Measurements from ENCODE around the gene GALNS. TPM values are rescaled to one million over a fixed set of nuclear protein-coding genes. Genes with fewer than 3 reads are reported as not detected.

Gene GALNS
- total and polyA plus RNA-seq, 2 of the 13 experiments (the other 11 are each of a cell fraction or from before 2014, with no cell fraction given), result 9.2 to 9.8 TPM

- 0 out of 2 replicates have a peak, but pooled peaks have one; percentile 24 for TF ChIP-seq ARID4A (CRISPR knock-in tag; IDR thresholded peaks at IDR 0.05; ENCODE audit: borderline replicate concordance)
- no peak for TF ChIP-seq ESRRA (CRISPR knock-in tag; IDR thresholded peaks at IDR 0.05; ENCODE audit: low read depth)
- TF ChIP-seq ZBTB1 (CRISPR knock-in tag; IDR thresholded peaks at IDR 0.05; ENCODE audit: borderline replicate concordance), result no peak
- TF ChIP-seq ZNF839 (CRISPR knock-in tag; IDR thresholded peaks at IDR 0.05; ENCODE audit: borderline replicate concordance), result 0 out of 2 replicates have a peak, but pooled peaks have one; percentile 33
- TF ChIP-seq ZBTB33 (CRISPR knock-in tag; IDR thresholded peaks at IDR 0.05), result peak; percentile 59
- no peak for TF ChIP-seq ZNF383 (CRISPR knock-in tag; IDR thresholded peaks at IDR 0.05; ENCODE audit: borderline replicate concordance)
- TF ChIP-seq ZNF703 (CRISPR knock-in tag; IDR thresholded peaks at IDR 0.05; ENCODE audit: borderline replicate concordance), result no peak
- TF ChIP-seq ZNF207 (IDR thresholded peaks at IDR 0.05; ENCODE audit: borderline replicate concordance), result no peak
- peak; percentile 36; the same call in 1 of the 2 replicates for TF ChIP-seq UBTF (CRISPR knock-in tag; IDR thresholded peaks at IDR 0.05)
- no peak for TF ChIP-seq ATRX (CRISPR knock-in tag; IDR thresholded peaks at IDR 0.05; ENCODE audit: borderline replicate concordance)
- TF ChIP-seq LCORL (IDR thresholded peaks at IDR 0.05), result no peak
- TF ChIP-seq LCORL (CRISPR knock-in tag; IDR thresholded peaks at IDR 0.05), result peak; percentile 73
- no peak for TF ChIP-seq ZNF678 (CRISPR knock-in tag; IDR thresholded peaks at IDR 0.05)
- TF ChIP-seq HNRNPLL (IDR thresholded peaks at IDR 0.05; ENCODE audit: low read depth, low read length, poor library complexity, severe bottlenecking), result peak; percentile 23
- no peak; the same call in 1 of the 2 replicates for TF ChIP-seq GZF1 (CRISPR knock-in tag; IDR thresholded peaks at IDR 0.05)
- TF ChIP-seq RFX5 (IDR thresholded peaks at IDR 0.05; ENCODE audit: low read depth, low read length), result no peak
- no peak for TF ChIP-seq ATF1 (CRISPR knock-in tag; IDR thresholded peaks at IDR 0.05)
- no peak for TF ChIP-seq TEAD3 (CRISPR knock-in tag; optimal IDR thresholded peaks at IDR 0.05; ENCODE audit: borderline replicate concordance)
- TF ChIP-seq ZNF367 (CRISPR knock-in tag; IDR thresholded peaks at IDR 0.05; ENCODE audit: borderline replicate concordance), result no peak
- peak; percentile 60; the same call in 1 of the 2 replicates for TF ChIP-seq ZBTB38 (CRISPR knock-in tag; IDR thresholded peaks at IDR 0.05)
- TF ChIP-seq IKZF1 (IDR thresholded peaks at IDR 0.05), result no peak
These were observed 74.0 kb downstream of the GALNS start (continued) for GRCh38 chr16:88782454-88783390.
